Osteocyte (in vitro differentiated cells): ENCODE measurements around the gene MRPL52. TPM values are rescaled to one million over a fixed set of nuclear protein-coding genes. Genes with fewer than 3 reads are reported as not detected.

Source experiments
- DNase-seq: peaks from one replicate; pipeline ENCODE4 v3.0.0; 2021; ENCODE audit warnings: mixed read lengths; ENCODE audit not compliant: unreplicated experiment; ENCODE audit errors: extremely low spot score
- H3K27ac Mint-ChIP-seq: one replicate; pipeline ENCODE4 v1.8.0; 2021; ENCODE audit warnings: mild to moderate bottlenecking, mixed read lengths; ENCODE audit not compliant: unreplicated experiment
- H3K27me3 Mint-ChIP-seq: one replicate; pipeline ENCODE4 v1.8.0; 2021; ENCODE audit warnings: mixed read lengths; ENCODE audit not compliant: unreplicated experiment
- H3K36me3 Mint-ChIP-seq: one replicate; pipeline ENCODE4 v1.8.0; 2021; ENCODE audit warnings: mixed read lengths; ENCODE audit not compliant: unreplicated experiment
- H3K4me1 Mint-ChIP-seq: one replicate; pipeline ENCODE4 v1.8.0; 2021; ENCODE audit warnings: mixed read lengths; ENCODE audit not compliant: unreplicated experiment
- H3K4me3 Mint-ChIP-seq: one replicate; pipeline ENCODE4 v1.8.0; 2021; ENCODE audit warnings: mild to moderate bottlenecking, moderate library complexity, mixed read lengths; ENCODE audit not compliant: unreplicated experiment
- H3K9me3 Mint-ChIP-seq: one replicate; pipeline ENCODE4 v1.8.0; 2021; ENCODE audit warnings: mixed read lengths; ENCODE audit not compliant: unreplicated experiment
- total RNA-seq: library from RNA; stranded (reverse); gene quantifications from 2 replicates; pipeline ENCODE4 v1.2.1, GENCODE V29; 2021
- TF ChIP-seq, protein P1 (sequence below): fragments of 200-600 bp; sonication (generic); IDR thresholded peaks from 2 replicates; pipeline ENCODE4 v1.5.0; 2021; ENCODE audit warnings: antibody characterized with exemption, mild to moderate bottlenecking, moderate library complexity

The MRPL52 gene
- total RNA-seq, 1 donor from 2014 or later, result 74.7 TPM

DNA sequence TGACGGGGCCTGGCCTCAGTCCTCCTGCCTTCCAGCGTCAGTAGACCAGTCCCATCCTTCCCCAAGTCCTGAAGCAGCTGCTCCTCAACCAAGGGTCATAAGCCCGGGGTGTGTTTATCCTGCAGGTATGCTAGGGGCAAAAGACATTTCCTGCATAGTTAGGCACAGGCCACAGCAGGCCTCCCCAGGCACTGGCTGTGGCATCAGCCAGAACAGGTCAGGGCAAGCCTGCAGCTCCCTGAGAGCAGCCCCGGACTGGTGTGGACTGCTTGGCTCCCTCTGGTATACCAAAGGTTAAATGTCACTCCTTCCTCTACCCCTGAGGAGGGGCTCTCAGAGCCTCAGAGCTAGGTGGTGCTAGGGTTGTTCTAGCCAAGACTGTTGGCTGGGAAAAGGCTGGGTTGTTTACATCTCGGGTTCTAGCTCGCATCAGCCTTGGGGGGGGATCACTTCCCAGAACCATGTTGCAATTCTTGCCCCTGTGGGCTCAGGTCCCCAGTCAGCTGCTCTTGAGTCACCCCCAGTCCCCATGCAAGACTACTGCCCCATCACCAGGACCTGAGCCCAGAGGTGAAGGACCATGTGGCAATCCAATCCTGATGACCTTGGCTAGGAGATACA is 9.6 kb downstream of the MRPL52 start:
- Mint-ChIP-seq H3K36me3 (peaks cover 38% of the 10 kb centered on the region), H3K4me3 (peak overlapping the region; percentile 100), H3K27me3 (no peaks in the 10 kb centered on the region), H3K4me1 (peaks cover 42% of the 10 kb centered on the region), H3K27ac (peak overlapping the region; percentile 98), H3K9me3 (no peaks in the 10 kb centered on the region)
- TF ChIP-seq, protein P1, sequence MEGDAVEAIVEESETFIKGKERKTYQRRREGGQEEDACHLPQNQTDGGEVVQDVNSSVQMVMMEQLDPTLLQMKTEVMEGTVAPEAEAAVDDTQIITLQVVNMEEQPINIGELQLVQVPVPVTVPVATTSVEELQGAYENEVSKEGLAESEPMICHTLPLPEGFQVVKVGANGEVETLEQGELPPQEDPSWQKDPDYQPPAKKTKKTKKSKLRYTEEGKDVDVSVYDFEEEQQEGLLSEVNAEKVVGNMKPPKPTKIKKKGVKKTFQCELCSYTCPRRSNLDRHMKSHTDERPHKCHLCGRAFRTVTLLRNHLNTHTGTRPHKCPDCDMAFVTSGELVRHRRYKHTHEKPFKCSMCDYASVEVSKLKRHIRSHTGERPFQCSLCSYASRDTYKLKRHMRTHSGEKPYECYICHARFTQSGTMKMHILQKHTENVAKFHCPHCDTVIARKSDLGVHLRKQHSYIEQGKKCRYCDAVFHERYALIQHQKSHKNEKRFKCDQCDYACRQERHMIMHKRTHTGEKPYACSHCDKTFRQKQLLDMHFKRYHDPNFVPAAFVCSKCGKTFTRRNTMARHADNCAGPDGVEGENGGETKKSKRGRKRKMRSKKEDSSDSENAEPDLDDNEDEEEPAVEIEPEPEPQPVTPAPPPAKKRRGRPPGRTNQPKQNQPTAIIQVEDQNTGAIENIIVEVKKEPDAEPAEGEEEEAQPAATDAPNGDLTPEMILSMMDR, result no peak
- DNase-seq, result no peak

DNA sequence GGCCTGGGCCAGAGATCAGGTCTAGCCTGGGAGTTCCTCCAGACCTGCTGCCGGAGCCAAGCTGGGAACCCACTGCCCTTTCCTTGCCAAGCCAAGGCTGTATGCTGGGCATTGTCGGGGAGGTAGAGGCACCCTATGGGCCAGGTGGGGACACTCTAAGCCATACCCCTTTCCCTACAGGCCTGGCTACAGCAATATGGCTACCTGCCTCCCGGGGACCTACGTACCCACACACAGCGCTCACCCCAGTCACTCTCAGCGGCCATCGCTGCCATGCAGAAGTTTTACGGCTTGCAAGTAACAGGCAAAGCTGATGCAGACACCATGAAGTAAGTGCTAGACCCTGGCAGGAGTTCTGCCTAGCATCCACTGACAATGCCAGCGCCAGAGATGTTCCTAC is 11.6 kb downstream of the MRPL52 start:
- Mint-ChIP-seq H3K9me3 (no peaks in the 10 kb centered on the region), H3K36me3 (peaks cover 51% of the 10 kb centered on the region), H3K4me1 (peaks cover 47% of the 10 kb centered on the region), H3K27me3 (no peaks in the 10 kb centered on the region), H3K4me3 (no peak overlapping the region), H3K27ac (no peak overlapping the region)
- DNase-seq, result no peak
- TF ChIP-seq, protein P1, result no peak

DNA sequence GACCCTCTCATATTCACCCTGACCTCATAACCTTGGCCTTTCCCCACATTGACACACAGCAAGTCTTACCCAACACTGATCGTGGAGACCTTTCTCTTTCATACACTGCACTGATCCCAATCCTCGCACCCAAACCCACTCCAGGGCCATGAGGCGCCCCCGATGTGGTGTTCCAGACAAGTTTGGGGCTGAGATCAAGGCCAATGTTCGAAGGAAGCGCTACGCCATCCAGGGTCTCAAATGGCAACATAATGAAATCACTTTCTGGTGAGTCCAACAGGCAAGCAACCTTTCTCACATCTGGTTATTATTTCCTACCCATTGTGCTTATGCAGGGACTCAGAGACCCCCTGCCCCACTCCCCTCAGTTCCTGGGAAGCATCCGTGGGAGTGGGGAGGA is 12.1 kb downstream of the MRPL52 start:
- peaks cover 50% of the 10 kb centered on the region for H3K4me1 Mint-ChIP-seq
- no peak for DNase-seq
- no peaks in the 10 kb centered on the region for H3K9me3 Mint-ChIP-seq
- no peak overlapping the region for H3K4me3 Mint-ChIP-seq
- TF ChIP-seq, protein P1, result no peak
- no peaks in the 10 kb centered on the region for H3K27me3 Mint-ChIP-seq
- no peak overlapping the region for H3K27ac Mint-ChIP-seq
- peaks cover 54% of the 10 kb centered on the region for H3K36me3 Mint-ChIP-seq

DNA sequence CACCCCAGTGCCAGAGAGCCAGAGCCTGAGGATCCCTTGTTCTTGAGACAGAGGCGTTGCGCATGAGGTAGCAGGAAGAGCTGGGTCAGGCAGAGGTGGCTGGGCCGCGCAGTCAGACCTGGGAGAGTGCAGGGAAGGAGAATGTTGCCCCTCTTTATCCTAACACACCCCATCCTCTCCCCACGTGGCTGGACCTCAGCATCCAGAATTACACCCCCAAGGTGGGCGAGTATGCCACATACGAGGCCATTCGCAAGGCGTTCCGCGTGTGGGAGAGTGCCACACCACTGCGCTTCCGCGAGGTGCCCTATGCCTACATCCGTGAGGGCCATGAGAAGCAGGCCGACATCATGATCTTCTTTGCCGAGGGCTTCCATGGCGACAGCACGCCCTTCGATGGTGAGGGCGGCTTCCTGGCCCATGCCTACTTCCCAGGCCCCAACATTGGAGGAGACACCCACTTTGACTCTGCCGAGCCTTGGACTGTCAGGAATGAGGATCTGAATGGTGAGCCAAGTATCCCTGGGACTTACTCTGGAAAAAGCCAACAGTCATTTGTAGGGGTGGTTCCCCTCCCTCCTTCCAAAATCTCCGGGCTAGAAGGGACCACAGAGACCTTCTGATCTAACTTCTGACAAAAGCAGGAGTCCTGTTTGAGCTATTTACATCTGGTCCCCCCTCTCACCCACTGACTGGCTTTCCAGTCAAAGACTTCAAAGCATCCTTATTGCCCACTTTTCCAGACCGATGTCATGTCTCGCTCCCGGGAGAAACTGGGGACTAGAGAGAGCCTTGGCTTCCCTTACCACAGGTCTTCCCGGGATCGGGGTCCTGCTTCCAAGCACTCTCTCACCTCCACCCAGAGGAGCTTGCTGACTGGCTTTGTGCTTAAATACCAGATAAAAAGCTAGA is 12.8 kb downstream of the MRPL52 start:
- Mint-ChIP-seq H3K27me3 (no peaks in the 10 kb centered on the region), H3K36me3 (peaks cover 53% of the 10 kb centered on the region), H3K9me3 (no peaks in the 10 kb centered on the region), H3K27ac (no peak overlapping the region), H3K4me3 (no peak overlapping the region), H3K4me1 (peaks cover 55% of the 10 kb centered on the region)
- TF ChIP-seq, protein P1, result no peak
- no peak for DNase-seq
